Measurements from ENCODE around the gene CCDC88C. TPM values are rescaled to one million over a fixed set of nuclear protein-coding genes. Genes with fewer than 3 reads are reported as not detected.
"Not testable (repeated sequence)": the region's sequence is repeated elsewhere in the genome, so short reads cannot be mapped to it uniquely, and the experiment has no call there.

The CCDC88C gene, protein sequence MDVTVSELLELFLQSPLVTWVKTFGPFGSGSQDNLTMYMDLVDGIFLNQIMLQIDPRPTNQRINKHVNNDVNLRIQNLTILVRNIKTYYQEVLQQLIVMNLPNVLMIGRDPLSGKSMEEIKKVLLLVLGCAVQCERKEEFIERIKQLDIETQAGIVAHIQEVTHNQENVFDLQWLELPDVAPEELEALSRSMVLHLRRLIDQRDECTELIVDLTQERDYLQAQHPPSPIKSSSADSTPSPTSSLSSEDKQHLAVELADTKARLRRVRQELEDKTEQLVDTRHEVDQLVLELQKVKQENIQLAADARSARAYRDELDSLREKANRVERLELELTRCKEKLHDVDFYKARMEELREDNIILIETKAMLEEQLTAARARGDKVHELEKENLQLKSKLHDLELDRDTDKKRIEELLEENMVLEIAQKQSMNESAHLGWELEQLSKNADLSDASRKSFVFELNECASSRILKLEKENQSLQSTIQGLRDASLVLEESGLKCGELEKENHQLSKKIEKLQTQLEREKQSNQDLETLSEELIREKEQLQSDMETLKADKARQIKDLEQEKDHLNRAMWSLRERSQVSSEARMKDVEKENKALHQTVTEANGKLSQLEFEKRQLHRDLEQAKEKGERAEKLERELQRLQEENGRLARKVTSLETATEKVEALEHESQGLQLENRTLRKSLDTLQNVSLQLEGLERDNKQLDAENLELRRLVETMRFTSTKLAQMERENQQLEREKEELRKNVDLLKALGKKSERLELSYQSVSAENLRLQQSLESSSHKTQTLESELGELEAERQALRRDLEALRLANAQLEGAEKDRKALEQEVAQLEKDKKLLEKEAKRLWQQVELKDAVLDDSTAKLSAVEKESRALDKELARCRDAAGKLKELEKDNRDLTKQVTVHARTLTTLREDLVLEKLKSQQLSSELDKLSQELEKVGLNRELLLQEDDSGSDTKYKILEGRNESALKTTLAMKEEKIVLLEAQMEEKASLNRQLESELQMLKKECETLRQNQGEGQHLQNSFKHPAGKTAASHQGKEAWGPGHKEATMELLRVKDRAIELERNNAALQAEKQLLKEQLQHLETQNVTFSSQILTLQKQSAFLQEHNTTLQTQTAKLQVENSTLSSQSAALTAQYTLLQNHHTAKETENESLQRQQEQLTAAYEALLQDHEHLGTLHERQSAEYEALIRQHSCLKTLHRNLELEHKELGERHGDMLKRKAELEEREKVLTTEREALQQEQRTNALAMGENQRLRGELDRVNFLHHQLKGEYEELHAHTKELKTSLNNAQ (N-terminal part only)
- total RNA-seq (2014; rRNA removed; shearing (Covaris generic); ENCODE audit: low replicate concordance): 1.2 and 5.8 TPM in 2 replicates

DNA sequence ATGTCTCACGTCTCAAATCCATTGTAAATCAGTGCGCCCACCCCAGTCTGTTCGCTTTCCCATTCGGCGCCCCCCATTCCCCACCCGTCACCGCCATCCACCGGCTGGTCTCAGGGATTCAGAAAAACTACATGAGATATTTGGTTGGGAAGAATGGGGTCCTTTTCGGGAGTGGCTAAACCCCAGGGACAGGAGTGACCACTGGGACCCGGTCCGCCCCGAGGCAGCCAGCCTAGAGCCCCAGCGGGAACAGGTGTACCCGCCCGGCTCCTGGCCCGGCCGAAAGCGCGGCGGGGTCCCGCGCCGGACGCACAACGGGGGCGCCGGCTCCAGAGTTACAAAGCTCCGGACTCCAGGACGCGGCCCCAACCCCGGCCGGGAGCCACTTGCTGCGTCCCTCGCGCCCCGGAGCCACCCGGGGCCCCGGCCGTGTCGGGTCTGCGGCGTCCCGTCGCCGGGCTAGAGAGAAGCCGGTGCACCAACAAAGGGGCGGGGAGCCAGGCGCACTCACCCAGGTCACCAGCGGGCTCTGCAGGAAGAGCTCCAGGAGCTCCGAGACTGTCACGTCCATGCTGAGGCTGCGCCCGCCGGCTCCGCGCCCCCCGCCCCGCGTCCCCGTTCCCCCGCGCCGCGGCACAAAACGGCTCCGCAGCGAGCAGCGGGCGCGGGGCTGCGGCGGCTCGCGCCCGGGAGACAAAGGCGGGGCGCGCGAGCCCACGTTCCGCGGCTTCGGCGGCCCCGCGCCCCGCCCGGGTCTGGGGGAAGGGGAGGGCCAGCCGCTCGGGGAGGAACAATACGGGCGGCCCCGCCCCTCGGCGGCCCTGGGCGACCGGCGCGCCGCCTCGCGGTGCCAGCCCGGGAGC lies at the start of gene CCDC88C:
TSS of gene CCDC88C (minus strand) at position 701 of the 863 bp plus-strand sequence. CDS start at position 571, 130 bp downstream.
- peak within 1 kb of the TSS; percentile 61 for H3K4me3 ChIP-seq
- H3K9me3 ChIP-seq: no peaks in the 10 kb centered on the region
- no peaks in the 10 kb centered on the region; the same call in 1 of the 2 replicates for H3K36me3 ChIP-seq
- peak; percentile 63 for DNase-seq
- no peaks in the 10 kb centered on the region for H3K27me3 ChIP-seq

DNA sequence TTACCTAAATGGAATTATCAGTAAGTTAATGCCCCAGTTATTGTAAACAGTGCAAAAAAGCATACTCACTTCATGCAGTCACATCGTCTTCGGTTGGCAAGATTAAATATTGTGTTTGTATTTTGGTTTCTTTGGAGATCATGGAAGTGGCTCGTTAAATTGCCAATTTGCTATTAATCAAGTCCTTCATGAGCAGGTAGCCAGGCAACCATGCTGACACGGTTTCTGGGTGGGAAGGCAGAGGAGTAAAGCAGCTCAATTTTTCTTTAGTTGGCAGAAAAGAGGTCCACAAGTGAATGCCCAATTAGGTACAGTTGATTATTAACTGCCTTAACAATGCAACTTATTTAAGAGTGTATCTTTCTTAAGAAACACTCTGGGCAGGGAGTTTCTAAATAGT lies 48.6 kb upstream of the CCDC88C start:
- no peak for DNase-seq
- Histone ChIP-seq H3K36me3 (peaks cover 49% of the 10 kb centered on the region), H3K4me3 (no peak overlapping the region), H3K27me3 (no peaks in the 10 kb centered on the region), H3K9me3 (no peaks in the 10 kb centered on the region)

DNA sequence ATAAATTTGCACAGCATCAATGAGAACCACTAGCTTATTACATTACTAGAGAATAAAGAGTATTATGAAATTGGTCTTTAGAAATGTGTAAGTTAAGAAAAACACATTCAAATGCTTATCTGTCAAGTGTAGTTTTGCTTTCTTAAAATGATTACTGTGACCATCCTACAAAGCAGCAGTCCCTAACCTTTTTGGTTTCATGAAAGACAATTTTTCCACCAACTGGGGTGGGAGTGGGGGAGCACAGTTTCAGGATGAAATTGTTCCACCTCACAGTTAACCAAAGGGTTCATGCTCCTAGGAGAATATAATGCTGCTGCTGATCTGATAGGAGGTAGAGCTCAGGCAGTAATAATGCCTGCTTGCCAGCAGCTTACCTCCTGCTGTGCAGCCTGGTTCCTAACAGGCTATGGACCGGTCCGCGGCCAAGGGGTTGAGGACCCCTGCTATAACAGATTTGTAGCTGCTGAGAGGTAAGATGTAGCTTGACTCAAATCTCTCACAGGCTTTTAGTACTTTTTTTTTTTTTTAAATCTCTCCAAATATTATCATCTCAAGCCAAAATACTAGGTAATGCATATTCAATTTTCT lies 47.1 kb upstream of the CCDC88C start:
- Histone ChIP-seq H3K36me3 (peaks cover 39% of the 10 kb centered on the region), H3K4me3 (no peak overlapping the region), H3K9me3 (no peaks in the 10 kb centered on the region), H3K27me3 (no peaks in the 10 kb centered on the region)
- peak; percentile 1 for DNase-seq

DNA sequence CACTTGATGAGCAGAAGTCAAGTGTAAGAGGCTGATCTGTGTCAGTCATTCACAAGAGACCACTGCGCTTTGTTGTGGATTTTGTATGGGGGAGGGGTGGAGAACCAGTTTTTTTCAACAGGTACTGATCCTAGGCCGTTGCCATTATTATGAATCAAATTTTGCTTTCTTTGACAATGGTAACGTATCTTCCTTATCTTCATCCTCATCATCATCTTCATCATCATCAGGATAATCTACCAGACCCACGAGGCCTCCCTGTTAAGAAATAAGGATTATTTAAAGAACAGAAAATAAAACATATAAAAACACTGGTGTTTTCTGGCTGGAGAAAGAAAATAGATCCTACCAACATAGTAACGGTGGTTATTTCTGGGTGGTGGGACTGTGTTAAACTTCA lies 41.0 kb upstream of the CCDC88C start:
- H3K9me3 ChIP-seq: no peaks in the 10 kb centered on the region
- peaks cover 16% of the 10 kb centered on the region for H3K36me3 ChIP-seq
- H3K4me3 ChIP-seq: no peak overlapping the region
- no peak for DNase-seq
- H3K27me3 ChIP-seq: no peaks in the 10 kb centered on the region

DNA sequence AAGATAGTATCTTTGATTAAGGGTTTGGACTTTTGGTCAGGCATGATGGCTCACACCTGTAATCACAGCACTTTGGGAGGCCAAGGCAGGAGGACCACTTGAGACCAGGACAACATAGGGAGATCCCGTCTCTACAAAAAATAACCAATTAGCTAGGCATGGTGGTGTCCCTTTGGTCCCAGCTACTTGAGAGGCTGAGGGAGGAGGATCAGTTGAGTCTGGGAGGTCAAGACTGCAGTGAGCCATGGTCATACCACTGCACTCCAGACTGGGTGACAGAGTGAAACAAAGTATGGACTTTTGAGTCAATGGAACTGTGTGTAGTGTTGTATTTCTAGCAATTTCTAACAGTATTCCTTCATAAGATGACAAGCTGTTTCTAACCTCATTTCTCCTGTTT lies 38.7 kb upstream of the CCDC88C start:
- Histone ChIP-seq H3K4me3 (no peak overlapping the region), H3K9me3 (no peaks in the 10 kb centered on the region), H3K36me3 (peaks cover 2% of the 10 kb centered on the region), H3K27me3 (no peaks in the 10 kb centered on the region)
- DNase-seq: no peak

DNA sequence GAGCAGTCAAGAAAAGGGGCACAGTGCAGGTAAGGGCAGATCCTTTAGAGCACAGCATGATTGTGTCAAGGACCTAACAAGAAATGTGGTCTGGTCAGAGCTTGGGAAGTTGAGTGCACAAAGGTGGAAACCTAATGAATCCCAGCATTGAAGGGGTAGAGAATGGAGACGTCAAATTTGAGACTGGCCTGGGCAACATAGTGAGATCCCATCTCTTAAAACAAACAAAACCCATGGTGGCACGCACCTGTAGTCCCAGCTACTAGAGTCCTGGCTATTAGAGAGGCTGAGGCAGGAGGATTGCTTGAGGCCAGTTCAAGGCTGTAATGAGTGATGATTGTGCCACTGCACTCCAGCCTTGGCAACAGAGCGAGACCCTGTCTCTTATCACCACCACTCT lies 37.0 kb upstream of the CCDC88C start:
- Histone ChIP-seq H3K27me3 (no peaks in the 10 kb centered on the region), H3K36me3 (no peaks in the 10 kb centered on the region; the same call in none of the 2 replicates), H3K4me3 (no peak overlapping the region), H3K9me3 (no peaks in the 10 kb centered on the region)
- DNase-seq: no peak

DNA sequence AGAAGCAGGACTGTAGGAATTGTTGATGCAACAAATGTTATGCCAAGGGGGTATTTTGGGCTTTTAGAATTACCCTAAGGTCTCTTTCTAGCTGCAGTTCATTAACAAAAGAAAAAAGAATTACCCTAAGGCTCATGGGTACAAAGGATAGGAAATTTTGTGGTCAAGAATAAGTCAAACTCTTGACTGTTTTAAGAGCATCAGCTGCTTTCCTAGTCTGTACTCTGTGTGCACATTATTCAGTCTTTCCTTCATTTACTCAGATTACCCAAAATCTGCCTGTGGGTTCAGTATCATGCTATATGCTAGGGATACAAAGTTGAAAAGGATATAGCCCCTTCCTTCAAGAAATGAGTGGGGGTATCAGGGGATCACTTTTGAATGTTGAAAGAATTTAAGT lies 36.5 kb upstream of the CCDC88C start:
- Histone ChIP-seq H3K4me3 (no peak overlapping the region), H3K9me3 (no peaks in the 10 kb centered on the region), H3K36me3 (no peaks in the 10 kb centered on the region; the same call in none of the 2 replicates), H3K27me3 (no peaks in the 10 kb centered on the region)
- no peak for DNase-seq

DNA sequence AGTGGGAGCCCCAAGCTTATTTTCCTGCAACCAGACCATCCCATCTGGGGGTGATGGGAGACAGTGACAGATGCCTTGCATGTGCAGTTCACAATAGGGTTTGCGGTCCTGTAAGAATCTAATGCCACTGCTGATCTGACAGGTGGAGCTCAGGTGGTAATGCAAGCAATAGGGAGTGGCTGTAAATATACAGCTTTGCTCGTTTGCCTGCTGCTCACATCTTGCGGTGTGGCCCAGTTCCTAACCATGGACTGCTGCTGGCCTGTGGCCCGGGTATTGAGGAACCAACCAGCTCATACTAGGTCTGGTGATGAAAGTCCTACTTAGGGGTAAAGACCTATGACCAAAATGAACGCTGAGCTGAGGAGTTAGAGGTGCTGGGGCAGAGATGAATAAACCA lies 36.1 kb upstream of the CCDC88C start:
- Histone ChIP-seq H3K27me3 (no peaks in the 10 kb centered on the region), H3K36me3 (no peaks in the 10 kb centered on the region; the same call in none of the 2 replicates), H3K9me3 (no peaks in the 10 kb centered on the region), H3K4me3 (no peak overlapping the region)
- DNase-seq: no peak

DNA sequence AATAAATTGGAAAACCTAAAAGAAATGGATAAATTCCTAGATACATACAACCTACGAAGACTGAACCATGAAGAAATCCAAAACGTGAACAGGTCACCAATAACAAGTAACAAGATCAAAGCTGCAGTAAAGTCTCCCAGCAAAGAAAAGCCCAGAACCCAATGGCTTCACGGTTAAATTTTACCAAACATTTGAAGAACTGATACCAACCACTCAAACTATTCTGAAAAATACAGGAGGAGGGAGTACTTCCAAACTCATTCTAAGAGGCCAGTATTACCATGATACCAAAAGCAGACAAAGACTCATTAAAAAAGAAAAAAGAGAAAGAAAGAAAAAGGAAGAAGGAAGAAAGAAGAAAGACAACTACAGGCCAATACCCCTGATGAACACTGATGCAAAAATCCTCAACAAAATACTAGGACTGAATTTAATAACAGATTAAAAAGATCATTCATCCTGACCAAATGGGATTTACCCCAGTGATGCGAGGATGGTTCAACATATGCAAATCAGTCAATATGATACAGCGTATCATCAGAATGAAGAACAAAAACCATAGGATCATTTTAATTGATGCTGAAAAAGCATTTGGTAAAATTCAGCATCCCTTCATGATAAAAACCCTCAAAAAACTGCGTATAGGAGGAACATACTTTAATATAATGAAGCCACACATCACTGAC lies 26.9 kb upstream of the CCDC88C start:
- H3K36me3 ChIP-seq: no peaks in the 10 kb centered on the region
- no peak for DNase-seq
- H3K9me3 ChIP-seq: no peaks in the 10 kb centered on the region
- H3K4me3 ChIP-seq: no peak overlapping the region
- no peaks in the 10 kb centered on the region for H3K27me3 ChIP-seq

DNA sequence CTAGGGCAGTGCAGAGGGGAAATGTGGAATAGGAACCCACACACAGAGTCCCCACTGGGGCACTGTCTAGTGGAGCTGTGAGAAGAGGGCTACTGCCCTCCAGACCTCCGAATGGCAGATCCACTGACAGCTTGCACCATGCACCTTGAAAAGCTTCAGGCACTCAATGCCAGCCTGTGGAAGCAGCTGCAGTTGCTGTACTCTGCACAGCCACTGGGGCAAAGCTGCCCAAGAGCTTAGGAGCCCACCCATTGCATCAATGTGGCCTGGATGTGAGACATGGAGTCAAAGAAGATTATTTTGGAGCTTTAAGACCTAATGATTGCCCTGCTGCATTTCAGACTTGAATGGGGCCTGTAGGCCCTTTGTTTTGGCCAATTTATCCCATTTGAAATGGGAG lies 21.7 kb upstream of the CCDC88C start:
- Histone ChIP-seq H3K36me3 (no peaks in the 10 kb centered on the region), H3K27me3 (no peaks in the 10 kb centered on the region), H3K4me3 (no peak overlapping the region), H3K9me3 (no peaks in the 10 kb centered on the region)
- DNase-seq: no peak

DNA sequence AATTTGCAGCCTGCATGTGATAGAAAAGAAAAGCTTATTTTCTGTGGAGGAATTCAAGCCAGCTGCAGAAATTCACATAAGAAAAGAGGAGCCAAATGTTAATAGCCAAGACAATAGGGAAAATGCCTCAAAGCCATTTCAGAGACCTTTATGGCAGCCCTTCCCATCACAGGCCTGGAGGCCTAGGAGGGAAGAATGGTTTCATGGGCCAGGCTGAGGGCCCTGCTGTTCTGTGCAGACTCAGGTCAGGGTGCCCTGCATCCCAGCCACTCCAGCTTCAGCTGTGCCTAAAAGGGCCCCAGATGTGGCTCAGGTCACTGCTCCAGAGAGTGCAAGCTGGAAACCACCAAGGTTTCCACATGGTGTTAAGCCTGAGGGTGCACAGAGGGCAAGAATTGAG lies 21.2 kb upstream of the CCDC88C start:
- no peak for DNase-seq
- H3K9me3 ChIP-seq: no peaks in the 10 kb centered on the region
- no peaks in the 10 kb centered on the region for H3K27me3 ChIP-seq
- H3K4me3 ChIP-seq: no peak overlapping the region
- no peaks in the 10 kb centered on the region for H3K36me3 ChIP-seq

DNA sequence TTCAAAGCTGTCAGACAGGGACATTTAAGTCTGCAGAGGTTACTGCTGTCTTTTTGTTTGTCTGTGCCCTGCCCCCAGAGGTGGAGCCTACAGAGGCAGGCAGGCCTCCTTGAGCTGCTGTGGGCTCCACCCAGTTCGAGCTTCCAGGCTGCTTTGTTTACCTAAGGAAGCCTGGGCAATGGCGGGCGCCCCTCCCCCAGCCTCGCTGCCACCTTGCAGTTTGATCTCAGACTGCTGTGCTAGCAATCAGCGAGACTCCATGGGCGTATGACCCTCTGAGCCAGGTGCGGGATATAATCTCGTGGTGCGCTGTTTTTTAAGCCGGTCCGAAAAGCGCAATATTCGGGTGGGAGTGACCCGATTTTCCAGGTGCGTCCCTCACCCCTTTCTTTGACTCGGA lies 18.6 kb upstream of the CCDC88C start:
- H3K27me3 ChIP-seq, DNase-seq, H3K9me3 ChIP-seq, H3K36me3 ChIP-seq, H3K4me3 ChIP-seq: not testable (repeated sequence)

DNA sequence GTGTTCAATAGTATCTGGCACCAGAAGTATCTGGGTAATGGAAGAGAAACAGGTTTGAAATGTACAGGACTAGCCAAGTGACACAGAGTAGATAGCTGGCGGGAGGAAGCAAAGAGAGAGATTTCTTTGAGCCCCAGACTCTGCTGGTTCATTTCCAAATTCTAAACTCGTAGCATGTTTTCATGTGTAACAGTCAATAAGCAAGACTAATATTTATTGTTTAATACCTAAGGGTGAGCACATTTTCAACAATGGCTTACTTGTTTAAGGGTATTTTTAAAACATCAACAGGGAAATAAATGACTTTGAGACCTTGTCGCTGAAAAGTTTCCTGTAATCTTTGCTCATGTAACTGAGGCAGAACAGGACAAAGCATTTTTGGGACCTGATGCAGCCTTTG lies 11.8 kb upstream of the CCDC88C start:
- Histone ChIP-seq H3K27me3 (no peaks in the 10 kb centered on the region), H3K36me3 (no peaks in the 10 kb centered on the region), H3K9me3 (no peaks in the 10 kb centered on the region), H3K4me3 (no peak overlapping the region)
- no peak for DNase-seq

DNA sequence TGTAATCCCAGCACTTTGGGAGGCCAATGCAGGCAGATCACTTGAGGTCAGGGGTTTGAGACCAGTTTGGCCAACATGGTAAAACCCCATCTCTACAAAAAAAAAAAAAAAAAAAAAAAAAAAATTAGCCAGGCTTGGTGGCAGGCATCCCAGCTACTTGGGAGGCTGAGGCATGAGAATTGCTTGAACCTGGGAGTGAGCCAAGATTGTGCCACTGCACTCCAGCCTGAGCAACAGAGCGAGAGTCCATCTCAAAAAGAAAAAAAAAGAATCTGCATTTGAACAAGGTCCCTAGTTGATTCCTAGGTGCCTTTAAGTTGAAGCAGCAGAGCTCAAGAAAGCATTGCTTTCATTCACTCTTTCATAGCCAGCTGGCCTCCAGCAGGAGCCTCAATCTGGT lies 11.3 kb upstream of the CCDC88C start:
- not testable (repeated sequence) for H3K27me3 ChIP-seq, H3K36me3 ChIP-seq, DNase-seq, H3K4me3 ChIP-seq, H3K9me3 ChIP-seq

DNA sequence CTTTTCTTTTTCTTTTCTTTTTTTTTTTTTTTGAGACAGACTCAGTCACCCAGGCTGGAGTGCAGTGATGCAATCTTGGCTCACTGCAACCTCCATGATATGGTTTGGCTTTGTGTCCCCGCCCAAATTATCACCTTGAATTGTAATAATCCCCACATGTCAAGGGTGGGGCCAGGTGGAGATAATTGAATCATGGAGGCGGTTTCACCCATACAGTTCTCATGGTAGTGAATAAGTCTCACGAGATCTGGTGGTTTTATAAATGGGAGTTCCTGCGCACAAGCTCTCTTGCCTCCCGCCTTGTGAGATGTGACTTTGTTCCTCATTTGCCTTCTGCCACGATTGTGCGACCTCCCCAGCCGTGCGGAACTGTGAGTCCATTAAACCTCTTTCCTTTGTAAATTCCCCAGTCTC lies 7.9 kb upstream of the CCDC88C start:
- DNase-seq, H3K4me3 ChIP-seq, H3K36me3 ChIP-seq, H3K9me3 ChIP-seq, H3K27me3 ChIP-seq: not testable (repeated sequence)

Data from MG63 (cell line).